Activated effector memory CD4-positive, alpha-beta T cell treated with Interleukin-2 at 50 U/mL for 16 hours (primary cell): ENCODE data around the gene AIMP2.
"Not testable (repeated sequence)": the region's sequence is repeated elsewhere in the genome, so short reads cannot be mapped to it uniquely, and the experiment has no call there.

Experiments used
- DNase-seq: peaks from one replicate; pipeline ENCODE4 v3.0.0-alpha.2; 2020

AIMP2 gene

GRCh38 chr7:6026820-6027311, 17.8 kb downstream of the AIMP2 start:
- DNase-seq: no peak

GRCh38 chr7:6027806-6028365, 18.8 kb downstream of the AIMP2 start:
- DNase-seq: no peak

- DNase-seq: no peak
Measured at GRCh38 chr7:6028563-6028962, 19.5 kb downstream of the AIMP2 start.

- DNase-seq: no peak
Measured at GRCh38 chr7:6030988-6031387, 21.9 kb downstream of the AIMP2 start, which contains the start of gene ANKRD61. Gene ANKRD61, plus strand, starts transcription at chr7:6031376. Its CDS starts 0 bp downstream, at chr7:6031376.

- DNase-seq: no peak
Measured at GRCh38 chr7:6031567-6031966, 22.5 kb downstream of the AIMP2 start.

- no peak for DNase-seq
Measured at GRCh38 chr7:6032167-6032566, 23.1 kb downstream of the AIMP2 start.

- DNase-seq: no peak
Measured at GRCh38 chr7:6032641-6033040, 23.6 kb downstream of the AIMP2 start.

- no peak for DNase-seq
Measured at GRCh38 chr7:6035165-6035564, 26.1 kb downstream of the AIMP2 start.

GRCh38 chr7:6035686-6036085, 26.6 kb downstream of the AIMP2 start:
- DNase-seq: no peak

GRCh38 chr7:6049780-6050179, 40.7 kb downstream of the AIMP2 start:
- DNase-seq: no peak

GRCh38 chr7:6051185-6051584, 42.1 kb downstream of the AIMP2 start:
- DNase-seq: not testable (repeated sequence)

GRCh38 chr7:6056616-6057015, 47.5 kb downstream of the AIMP2 start:
- no peak for DNase-seq

- no peak for DNase-seq
Measured at GRCh38 chr7:6057316-6058129, 48.5 kb downstream of the AIMP2 start.

- DNase-seq: not testable (repeated sequence)
Measured at GRCh38 chr7:6059941-6060340, 50.9 kb downstream of the AIMP2 start.

GRCh38 chr7:6071406-6071805, 62.3 kb downstream of the AIMP2 start:
- DNase-seq: no peak
